ENCODE data around the gene PHAX. TPM values are rescaled to one million over a fixed set of nuclear protein-coding genes. Genes with fewer than 3 reads are reported as not detected.

The PHAX gene
- total RNA-seq, 1 experiment from 2014 or later, result 46.2 TPM

GRCh38 chr5:126579716-126580115 is 21.0 kb upstream of the PHAX start:
- H3K4me3 ChIP-seq (ENCODE audit: low read depth in 2 of 2, low read length in 2 of 2), result no peak overlapping the region
- H3K9me3 ChIP-seq (ENCODE audit: control insufficient read depth, insufficient read depth, low read depth, low read length), result no peaks in the 10 kb centered on the region
- intact Hi-C loops (cut with micrococcal nuclease; ENCODE audit: unreplicated experiment) (no loop called here), in situ Hi-C loops (cut with HindIII; ENCODE audit: low pct_unique_long_range_greater_than_20kb, low sequenced_read_pairs) (no loop called here)
- no peak for DNase-seq (ENCODE audit: low read depth, low spot score)
- no peak overlapping the region for H3K27ac ChIP-seq (ENCODE audit: low read length)
- no peaks in the 10 kb centered on the region for H3K27me3 ChIP-seq (ENCODE audit: control insufficient read depth, insufficient read depth, low read length)
- no peak for ATAC-seq
- CTCF ChIA-PET, result no interaction called here
- no peaks in the 10 kb centered on the region for H3K4me1 ChIP-seq (ENCODE audit: control insufficient read depth, insufficient read depth, low read length)
- POLR2A ChIA-PET, result no interaction called here
- BruUV-seq (replicated peaks), result no TSS peak
- peaks cover 7% of the 10 kb centered on the region for H3K36me3 ChIP-seq (ENCODE audit: control insufficient read depth, insufficient read depth, low read length)
- no peak for TF ChIP-seq SIN3A (IDR thresholded peaks at IDR 0.05; ENCODE audit: borderline replicate concordance, insufficient read depth, low read depth, low read length)
- TF ChIP-seq POLR2AphosphoS5 (IDR thresholded peaks at IDR 0.05; ENCODE audit: low read depth, low read length), result no peak
- TF ChIP-seq REST (IDR thresholded peaks at IDR 0.05; ENCODE audit: insufficient read depth in 1 of 2, low read depth in 2 of 2, low read length in 1 of 2), result no peak
- TF ChIP-seq TCF7L2 (IDR thresholded peaks at IDR 0.05; ENCODE audit: low read depth, low read length), result no peak
- no peak for TF ChIP-seq CTCF (IDR thresholded peaks at IDR 0.05)

DNA sequence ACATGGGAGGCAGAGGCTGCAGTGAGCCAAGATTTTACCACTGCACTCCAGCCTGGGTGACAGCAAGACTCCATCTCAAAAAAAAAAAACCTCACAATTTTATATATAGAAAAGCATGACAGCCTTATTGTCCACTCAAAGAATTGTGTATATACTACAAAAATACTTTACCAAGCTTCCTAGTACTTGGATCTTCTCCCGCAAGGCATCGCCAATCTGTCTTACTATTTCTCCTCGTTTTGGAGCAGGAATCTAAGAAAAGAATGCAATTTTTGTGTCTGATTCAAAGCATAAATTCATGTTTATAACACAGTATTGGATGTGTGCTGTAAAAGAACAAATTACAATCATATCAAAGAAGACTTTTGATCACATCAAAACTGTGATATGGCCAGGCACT is 17.0 kb upstream of the PHAX start:
- Histone ChIP-seq H3K36me3 (ENCODE audit: control insufficient read depth, insufficient read depth, low read length) (peaks cover 2% of the 10 kb centered on the region; the same call in 1 of the 2 replicates), H3K27me3 (ENCODE audit: control insufficient read depth, insufficient read depth, low read length) (no peaks in the 10 kb centered on the region), H3K9me3 (ENCODE audit: control insufficient read depth, insufficient read depth, low read depth, low read length) (no peaks in the 10 kb centered on the region), H3K4me1 (ENCODE audit: control insufficient read depth, insufficient read depth, low read length) (no peaks in the 10 kb centered on the region), H3K27ac (ENCODE audit: low read length) (no peak overlapping the region), H3K4me3 (ENCODE audit: low read depth in 2 of 2, low read length in 2 of 2) (no peak overlapping the region)
- intact Hi-C loops (cut with micrococcal nuclease; ENCODE audit: unreplicated experiment) (no loop called here), in situ Hi-C loops (cut with HindIII; ENCODE audit: low pct_unique_long_range_greater_than_20kb, low sequenced_read_pairs) (no loop called here)
- ChIA-PET CTCF (no interaction called here), POLR2A (no interaction called here)
- DNase-seq (ENCODE audit: low read depth, low spot score), result no peak
- ATAC-seq, result no peak
- BruUV-seq (replicated peaks), result no TSS peak
- TF ChIP-seq REST (IDR thresholded peaks at IDR 0.05; ENCODE audit: insufficient read depth in 1 of 2, low read depth in 2 of 2, low read length in 1 of 2) (no peak), TCF7L2 (IDR thresholded peaks at IDR 0.05; ENCODE audit: low read depth, low read length) (no peak), SIN3A (IDR thresholded peaks at IDR 0.05; ENCODE audit: borderline replicate concordance, insufficient read depth, low read depth, low read length) (no peak), CTCF (IDR thresholded peaks at IDR 0.05) (no peak), POLR2AphosphoS5 (IDR thresholded peaks at IDR 0.05; ENCODE audit: low read depth, low read length) (no peak)
